Smooth muscle cell of the brain vasculature (primary cell): ENCODE measurements around the gene RAB40C.
A peak's percentile ranks its signal among the peaks of the same experiment; 100 is the strongest.
"Not testable (repeated sequence)": the region's sequence is repeated elsewhere in the genome, so short reads cannot be mapped to it uniquely, and the experiment has no call there.

ENCODE experiments used
- DNase-seq: peaks from one replicate; pipeline ENCODE4 v3.0.0-alpha.2; 2012; ENCODE audit warnings: low read depth, low spot score

RAB40C gene

GRCh38 chr16:588889-589657 lies 793 bp upstream of the RAB40C start:
- DNase-seq, result peak; percentile 93

GRCh38 chr16:590188-590814 lies 435 bp downstream of the RAB40C start:
- no peak for DNase-seq

GRCh38 chr16:590815-591200 lies 942 bp downstream of the RAB40C start:
- DNase-seq, result no peak

- no peak for DNase-seq
Measured at GRCh38 chr16:591231-591630, 1.4 kb downstream of the RAB40C start.

GRCh38 chr16:591892-592517 lies 2.1 kb downstream of the RAB40C start:
- DNase-seq, result no peak

- DNase-seq, result peak; percentile 65
Measured at GRCh38 chr16:592518-593306, 2.8 kb downstream of the RAB40C start.

GRCh38 chr16:593406-593805 lies 3.5 kb downstream of the RAB40C start:
- no peak for DNase-seq

- no peak for DNase-seq
Measured at GRCh38 chr16:593807-594206, 3.9 kb downstream of the RAB40C start.

- no peak for DNase-seq
Measured at GRCh38 chr16:595094-595528, 5.2 kb downstream of the RAB40C start.

GRCh38 chr16:595942-596735 lies 6.3 kb downstream of the RAB40C start:
- no peak for DNase-seq

- no peak for DNase-seq
Measured at GRCh38 chr16:596736-597060, 6.8 kb downstream of the RAB40C start.

- not testable (repeated sequence) for DNase-seq
Measured at GRCh38 chr16:597655-598054, 7.8 kb downstream of the RAB40C start.

- no peak for DNase-seq
Measured at GRCh38 chr16:598823-599739, 9.2 kb downstream of the RAB40C start.

- no peak for DNase-seq
Measured at GRCh38 chr16:600781-601180, 10.9 kb downstream of the RAB40C start.

GRCh38 chr16:603933-604332 lies 14.1 kb downstream of the RAB40C start:
- no peak for DNase-seq

- DNase-seq, result no peak
Measured at GRCh38 chr16:606656-607307, 16.9 kb downstream of the RAB40C start.

- no peak for DNase-seq
Measured at GRCh38 chr16:608019-608418, 18.2 kb downstream of the RAB40C start.

- no peak for DNase-seq
Measured at GRCh38 chr16:609316-609715, 19.4 kb downstream of the RAB40C start.

- DNase-seq, result no peak
Measured at GRCh38 chr16:609984-610383, 20.1 kb downstream of the RAB40C start.
